GM10248 (cell line): ENCODE data around the gene SCUBE1.

Experiments used
- CTCF ChIA-PET: fragments of 300-600 bp; sonication (Branson Sonifier 250); formaldehyde crosslinking; extraction: SDS; loops from one replicate; lab custom pipeline; 2021; ENCODE audit warnings: antibody characterized with exemption; lab: Yijun Ruan, JAX
- POLR2A ChIA-PET: fragments of 350-650 bp; sonication (Branson Sonifier 250); formaldehyde crosslinking; extraction: SDS; loops from one replicate; lab custom pipeline; 2020; ENCODE audit warnings: antibody characterized with exemption; lab: Yijun Ruan, JAX
- DNase-seq: peaks from one replicate; pipeline ENCODE4 v3.0.0; 2012; ENCODE audit errors: extremely low spot score
- CTCF ChIP-seq: IDR thresholded peaks from 2 replicates; pipeline ENCODE4 v1.5.1; 2012; ENCODE audit warnings: mild to moderate bottlenecking, low read depth; ENCODE audit errors: extremely low read depth, missing control alignments, control extremely low read depth

The SCUBE1 gene

GRCh38 chr22:43152357-43153071 lies 190.7 kb downstream of the SCUBE1 start:
- TF ChIP-seq CTCF, result no peak
- ChIA-PET CTCF (interaction anchor here (1.4 kb wide), 1 partner anchor 34 kb away, joined by 3 read pairs; the partner anchor contains the start of gene TTLL12), POLR2A (no interaction called here)
- DNase-seq, result no peak

- DNase-seq, result no peak
- no peak for TF ChIP-seq CTCF
- POLR2A ChIA-PET, result no interaction called here
- CTCF ChIA-PET, result no interaction called here
These were observed 191.2 kb downstream of the SCUBE1 start for GRCh38 chr22:43152003-43152356.

GRCh38 chr22:43151251-43152002 lies 191.7 kb downstream of the SCUBE1 start, which contains the start of gene TSPO:
Gene TSPO, plus strand, starts transcription at chr22:43151559. Its CDS starts 7,680 bp downstream, at chr22:43159239.
- TF ChIP-seq CTCF, result no peak
- CTCF ChIA-PET, result no interaction called here
- DNase-seq, result peak; percentile 82
- POLR2A ChIA-PET, result no interaction called here

GRCh38 chr22:43150731-43151206 lies 192.4 kb downstream of the SCUBE1 start:
- POLR2A ChIA-PET, result no interaction called here
- no peak for TF ChIP-seq CTCF
- no peak for DNase-seq
- CTCF ChIA-PET, result no interaction called here

- no peak for DNase-seq
- ChIA-PET POLR2A (interaction anchor here (0.7 kb wide), 1 partner anchor 36 kb away, joined by 3 read pairs; no protein-coding TSS in a partner anchor), CTCF (no interaction called here)
- TF ChIP-seq CTCF, result no peak
These were observed 194.6 kb downstream of the SCUBE1 start for GRCh38 chr22:43148581-43148980.

- POLR2A ChIA-PET, result interaction anchor here (0.7 kb wide), 1 partner anchor 385 kb away, joined by 8 read pairs; no protein-coding TSS in a partner anchor
- DNase-seq, result no peak
- CTCF ChIA-PET, result no interaction called here
- no peak for TF ChIP-seq CTCF
These were observed 195.4 kb downstream of the SCUBE1 start for GRCh38 chr22:43147821-43148220.
